Measurements from ENCODE around the gene DIP2C.

- TF ChIP-seq CTCF (conservative IDR thresholded peaks at IDR 0.05 in 1 of 2, IDR thresholded peaks at IDR 0.05 in 1 of 2; ENCODE audit: extremely low read depth in 1 of 2, insufficient read depth in 1 of 2, low read depth in 1 of 2, low read length in 2 of 2) (no peak), EZH2 (IDR thresholded peaks at IDR 0.05; ENCODE audit: borderline replicate concordance, low read length) (no peak)
These were observed 413.8 kb downstream of the DIP2C start for GRCh38 chr10:275680-276079.

All from mammary epithelial cell (primary cell).